Testis (tissue), 3 donors: ENCODE data around the gene STARD13. TPM values are rescaled to one million over a fixed set of nuclear protein-coding genes. Genes with fewer than 3 reads are reported as not detected.

ENCODE experiments used
- DNase-seq: peaks from one replicate; pipeline ENCODE4 v3.0.0-alpha.2; 2019
- H3K27ac ChIP-seq, 2 donors: fragments of 200-600 bp; sonication (generic); one replicate each; pipeline ENCODE4 v1.5.1; 2019
- H3K27me3 ChIP-seq: fragments of 200-600 bp; sonication (generic); one replicate; pipeline ENCODE4 v1.5.1; 2019
- H3K36me3 ChIP-seq: fragments of 200-600 bp; sonication (generic); one replicate; pipeline ENCODE4 v1.5.1; 2017; ENCODE audit warnings: low read depth; ENCODE audit errors: missing control alignments
- H3K4me1 ChIP-seq: fragments of 200-600 bp; sonication (generic); one replicate; pipeline ENCODE4 v1.5.1; 2019
- H3K4me3 ChIP-seq, 2 donors: fragments of 200-600 bp; sonication (generic); one replicate each; pipeline ENCODE4 v1.5.1; 2017 to 2019
- H3K9me3 ChIP-seq: fragments of 200-600 bp; sonication (generic); one replicate; pipeline ENCODE4 v1.5.1; 2017
- POLR2A ChIP-seq: fragments of 450-650 bp; IDR thresholded peaks from one replicate; pipeline ENCODE4 v1.6.1; 2017; ENCODE audit warnings: antibody characterized with exemption, mild to moderate bottlenecking, moderate library complexity
- WGBS, 2 donors: methylation state at CpG; one replicate each; pipeline ENCODE4 v1.1.5; 2018; 5-methylcytosine and 5-hydroxymethylcytosine counted together
- intact Hi-C: fragments of 100-400 bp; cut with DNase I; formaldehyde crosslinking; loops from one replicate; pipeline ENCODE4 v1.15.1; 2023; ENCODE audit warnings: low total_unique reads
- polyA plus RNA-seq: library from polyadenylated mRNA; stranded (reverse); fragments of 350-450 nt; fragmentation: Illumina TruSeq; extraction: RNeasy Lipid Tissue Mini Kit (QIAGEN cat#74804); gene quantifications from one replicate; pipeline ENCODE4 v1.2.3, GENCODE V29; 2014; ENCODE audit warnings: low read depth, low replicate concordance; ENCODE audit not compliant: insufficient read depth
- total RNA-seq, 2 donors: library from RNA; depleted of rRNA; stranded (reverse); fragments of >200 nt; gene quantifications; one replicate each; pipeline ENCODE4 v1.2.3, GENCODE V29; 2016
- TF ChIP-seq, protein P1 (sequence below), 3 experiments: fragments of 450-650 bp in 2 of 3; fragments of 200-600 bp in 1 of 3; sonication (generic) in 1 of 3; IDR thresholded peaks; one replicate each; pipeline ENCODE4 v1.5.1; 2016 to 2019; ENCODE audit warnings: antibody characterized with exemption in 3 of 3, mild to moderate bottlenecking in 2 of 3, moderate library complexity in 1 of 3

The STARD13 gene
- total and polyA plus RNA-seq, 3 donors from 2014 or later = 7.2 to 33.7 (median 24.4) TPM

DNA sequence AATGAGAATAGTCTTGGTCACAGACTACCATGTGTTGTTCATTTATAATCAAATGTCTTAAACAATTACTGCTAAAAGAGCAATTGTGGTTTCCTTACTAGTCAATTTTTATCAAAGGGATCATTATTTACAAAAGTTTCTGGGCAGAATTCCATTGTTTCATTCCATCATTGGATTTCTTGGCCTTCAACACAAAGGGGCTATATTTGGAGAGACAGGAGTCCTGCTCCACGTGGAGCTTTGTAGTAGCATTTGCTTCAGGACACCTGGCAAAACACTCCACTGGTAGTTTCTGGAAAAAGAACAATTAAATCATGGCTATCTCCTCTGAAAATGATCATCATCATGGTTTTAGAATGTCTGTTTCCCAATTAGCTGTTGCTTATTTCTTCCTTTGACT is 22.3 kb upstream of the STARD13 start:
- Histone ChIP-seq H3K27ac (no peak overlapping the region), H3K9me3 (no peaks in the 10 kb centered on the region), H3K27me3 (no peaks in the 10 kb centered on the region), H3K4me1 (no peaks in the 10 kb centered on the region), H3K36me3 (no peaks in the 10 kb centered on the region), H3K4me3 (no peak overlapping the region)
- DNase-seq = no peak
- no peak for TF ChIP-seq POLR2A
- TF ChIP-seq, protein P1, sequence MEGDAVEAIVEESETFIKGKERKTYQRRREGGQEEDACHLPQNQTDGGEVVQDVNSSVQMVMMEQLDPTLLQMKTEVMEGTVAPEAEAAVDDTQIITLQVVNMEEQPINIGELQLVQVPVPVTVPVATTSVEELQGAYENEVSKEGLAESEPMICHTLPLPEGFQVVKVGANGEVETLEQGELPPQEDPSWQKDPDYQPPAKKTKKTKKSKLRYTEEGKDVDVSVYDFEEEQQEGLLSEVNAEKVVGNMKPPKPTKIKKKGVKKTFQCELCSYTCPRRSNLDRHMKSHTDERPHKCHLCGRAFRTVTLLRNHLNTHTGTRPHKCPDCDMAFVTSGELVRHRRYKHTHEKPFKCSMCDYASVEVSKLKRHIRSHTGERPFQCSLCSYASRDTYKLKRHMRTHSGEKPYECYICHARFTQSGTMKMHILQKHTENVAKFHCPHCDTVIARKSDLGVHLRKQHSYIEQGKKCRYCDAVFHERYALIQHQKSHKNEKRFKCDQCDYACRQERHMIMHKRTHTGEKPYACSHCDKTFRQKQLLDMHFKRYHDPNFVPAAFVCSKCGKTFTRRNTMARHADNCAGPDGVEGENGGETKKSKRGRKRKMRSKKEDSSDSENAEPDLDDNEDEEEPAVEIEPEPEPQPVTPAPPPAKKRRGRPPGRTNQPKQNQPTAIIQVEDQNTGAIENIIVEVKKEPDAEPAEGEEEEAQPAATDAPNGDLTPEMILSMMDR (IDR thresholded peaks at IDR 0.05) = no peak
- WGBS, 2 donors = 35% methylated on average over 1 of the region's 1 CpG
- intact Hi-C loops = no loop called here

- TF ChIP-seq, protein P1 (IDR thresholded peaks at IDR 0.05) = no peak
- no peak for TF ChIP-seq POLR2A
- no peaks in the 10 kb centered on the region for H3K9me3 ChIP-seq
- intact Hi-C loops = no loop called here
- WGBS, 2 donors = 79 to 81% methylated on average over 3 of the region's 3 CpGs
- no peaks in the 10 kb centered on the region for H3K27me3 ChIP-seq
- H3K4me3 ChIP-seq = no peak overlapping the region
- no peaks in the 10 kb centered on the region for H3K4me1 ChIP-seq
- no peaks in the 10 kb centered on the region for H3K36me3 ChIP-seq
- no peak overlapping the region for H3K27ac ChIP-seq
- no peak for DNase-seq
Measured at GRCh38 chr13:33303855-33304597, 18.5 kb upstream of the STARD13 start.

DNA sequence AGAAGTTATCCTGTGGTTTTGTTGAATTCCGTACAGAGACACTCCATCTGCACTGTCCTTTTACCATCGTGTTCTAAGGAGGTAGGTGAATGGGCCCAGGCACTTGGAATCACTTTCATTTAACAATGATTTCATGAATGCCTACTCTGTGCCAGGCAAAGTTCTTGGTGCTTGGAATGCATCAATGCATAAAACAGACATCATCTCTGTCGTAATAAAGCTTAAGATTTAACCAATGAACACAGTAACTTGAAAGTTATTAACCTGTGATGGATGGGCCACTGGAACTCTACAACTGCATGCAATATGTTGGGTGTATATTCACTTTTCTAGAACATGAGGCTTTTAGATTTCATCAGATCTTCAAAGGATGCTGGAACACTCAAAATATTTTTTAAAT is 14.1 kb upstream of the STARD13 start:
- no peaks in the 10 kb centered on the region for H3K4me1 ChIP-seq
- H3K27ac ChIP-seq = no peak overlapping the region
- no peak overlapping the region for H3K4me3 ChIP-seq
- no peaks in the 10 kb centered on the region for H3K27me3 ChIP-seq
- intact Hi-C loops = no loop called here
- H3K36me3 ChIP-seq = no peaks in the 10 kb centered on the region
- no peak for DNase-seq
- H3K9me3 ChIP-seq = no peaks in the 10 kb centered on the region
- no peak for TF ChIP-seq POLR2A
- TF ChIP-seq, protein P1 (IDR thresholded peaks at IDR 0.05) = no peak
- WGBS, 2 donors = 85 to 86% methylated on average over 3 of the region's 3 CpGs

DNA sequence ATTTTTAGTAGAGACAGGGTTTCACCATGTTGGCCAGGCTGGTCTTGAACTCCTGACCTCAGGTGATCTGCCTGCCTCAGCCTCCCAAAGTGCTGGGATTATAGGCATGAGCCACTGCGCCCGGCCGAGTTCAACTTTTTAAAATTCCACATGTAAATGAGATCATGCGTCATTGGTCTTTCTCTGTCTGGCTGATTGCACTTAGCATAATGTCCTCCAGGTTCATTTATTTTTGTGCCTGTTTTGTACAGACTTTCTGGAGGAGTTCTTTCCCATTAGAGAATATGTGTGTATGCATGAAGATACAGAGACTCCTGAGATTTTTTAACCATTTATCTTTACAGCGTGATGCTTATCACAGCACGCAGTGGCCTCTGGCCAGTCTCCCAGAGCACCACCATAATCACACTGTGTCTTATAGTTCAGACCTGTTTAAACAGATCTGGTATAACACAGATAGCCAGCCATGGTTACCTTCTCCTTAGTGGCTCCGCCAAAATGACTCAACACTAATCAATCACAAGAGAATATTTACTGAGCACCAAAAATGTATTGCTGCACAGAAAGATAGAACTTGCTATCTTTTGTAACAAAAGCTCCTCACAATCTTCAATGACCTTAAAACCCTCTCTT is 11.4 kb upstream of the STARD13 start:
- intact Hi-C loops = no loop called here
- WGBS, 2 donors = 77 to 78% methylated on average over 7 of the region's 7 CpGs
- Histone ChIP-seq H3K36me3 (no peaks in the 10 kb centered on the region), H3K27me3 (no peaks in the 10 kb centered on the region), H3K27ac (peak overlapping the region in 1 of 2 donors; percentile 39), H3K4me3 (no peak overlapping the region), H3K4me1 (no peaks in the 10 kb centered on the region), H3K9me3 (no peaks in the 10 kb centered on the region)
- DNase-seq = no peak
- no peak for TF ChIP-seq POLR2A
- TF ChIP-seq, protein P1 (IDR thresholded peaks at IDR 0.05) = no peak
